HCT116 (cell line): ENCODE measurements around the gene FRMD3. TPM values are rescaled to one million over a fixed set of nuclear protein-coding genes. Genes with fewer than 3 reads are reported as not detected.

ENCODE experiments used
- ATAC-seq: fragments of 200-7000 bp; cut with Tn5 transposase; 2 replicates; pipeline ENCODE4 v1.9.1; 2020; ENCODE audit warnings: mild to moderate bottlenecking, moderate library complexity
- BruUV-seq: library from RNA; stranded (reverse); fragments of 400-500 nt; replicated peaks from 2 replicates; lab custom pipeline; 2021; lab: Mats Ljungman, UMichigan
- CTCF ChIA-PET: fragments of 300-600 bp; sonication (Branson Sonifier 250); formaldehyde crosslinking; loops from one replicate; lab custom pipeline; 2021; ENCODE audit warnings: antibody characterized with exemption; lab: Charles Lee
- POLR2A ChIA-PET: fragments of 300-600, 350-600 bp; sonication (Branson Sonifier 250); formaldehyde crosslinking; loops from one replicate; lab custom pipeline; 2021; ENCODE audit warnings: antibody characterized with exemption; lab: Charles Lee
- RAD21 ChIA-PET, 2 experiments: fragments of 300-600 bp; sonication (Branson Sonifier 250); formaldehyde crosslinking; loops; one replicate each; lab custom pipeline; 2023; ENCODE audit warnings: low total read pairs in 2 of 2; ENCODE audit not compliant: uncharacterized antibody in 2 of 2, unreplicated experiment in 2 of 2, low non-redundant PET in 1 of 2; lab: Charles Lee
- DNase-seq: peaks from one replicate; pipeline ENCODE4 v3.0.0-alpha.2; 2010; ENCODE audit warnings: low read depth, low spot score
- H2AFZ ChIP-seq: fragments of 200-600 bp; shearing (Covaris generic), sonication (generic); 2 replicates; pipeline ENCODE4 v1.6.1; 2017; ENCODE audit warnings: low read depth, mixed run types, mixed read lengths, antibody characterized with exemption, low read length; ENCODE audit not compliant: poor library complexity, severe bottlenecking
- H3K27ac ChIP-seq: 2 replicates; pipeline ENCODE4 v1.5.1; 2012; ENCODE audit warnings: low read depth, low read length
- H3K27me3 ChIP-seq: fragments of 200-600 bp; sonication (generic); 2 replicates; pipeline ENCODE4 v1.6.1; 2016; ENCODE audit warnings: mixed run types, low read length, mixed read lengths; ENCODE audit not compliant: insufficient read depth
- H3K36me3 ChIP-seq, 2 experiments: fragments of 200-500 bp in 1 of 2; fragments of 200-600 bp in 1 of 2; sonication (Bioruptor generic) in 1 of 2; sonication (generic) in 1 of 2; 2 replicates each; pipeline versions ENCODE4 v1.5.1 to v1.6.1; 2014 to 2016; ENCODE audit warnings: low read length in 2 of 2, inconsistent platforms in 1 of 2, mixed read lengths in 1 of 2, mixed run types in 1 of 2; ENCODE audit not compliant: insufficient read depth in 2 of 2, control insufficient read depth in 1 of 2
- H3K4me1 ChIP-seq, 2 experiments: fragments of 200-600 bp in 1 of 2; sonication (generic) in 1 of 2; 2 replicates each; pipeline versions ENCODE4 v1.5.1 to v1.6.1; 2012 to 2017; ENCODE audit warnings: low read length in 2 of 2, inconsistent platforms in 1 of 2, mild to moderate bottlenecking in 1 of 2, mixed read lengths in 1 of 2, mixed run types in 1 of 2, moderate library complexity in 1 of 2; ENCODE audit not compliant: insufficient read depth in 2 of 2, control insufficient read depth in 1 of 2
- H3K4me2 ChIP-seq: fragments of 200-600 bp; sonication (generic); 2 replicates; pipeline ENCODE4 v1.6.1; 2017; ENCODE audit warnings: mixed run types, low read length, mixed read lengths
- H3K4me3 ChIP-seq, 2 experiments: fragments of 200-600 bp in 1 of 2; sonication (generic) in 1 of 2; replicated peaks in 1 of 2; 2 replicates each; pipeline ENCODE4 v1.5.1; 2011 to 2016; ENCODE audit warnings: low read length in 2 of 2, control low read depth in 1 of 2, low read depth in 1 of 2, mild to moderate bottlenecking in 1 of 2, mixed read lengths in 1 of 2, mixed run types in 1 of 2
- H3K79me2 ChIP-seq: fragments of 200-600 bp; sonication (generic); 2 replicates; pipeline ENCODE4 v1.6.1; 2017; ENCODE audit warnings: mild to moderate bottlenecking, mixed run types, low read length, moderate library complexity, mixed read lengths; ENCODE audit not compliant: insufficient read depth
- H3K9ac ChIP-seq: fragments of 200-600 bp; sonication (generic); 2 replicates; pipeline ENCODE4 v1.6.1; 2016; ENCODE audit warnings: low read length, mixed read lengths
- H3K9me2 ChIP-seq: fragments of 200-600 bp; sonication (generic), shearing (Covaris generic); 2 replicates; pipeline ENCODE4 v1.6.1; 2017; ENCODE audit warnings: mixed run types, mild to moderate bottlenecking, moderate library complexity; ENCODE audit not compliant: insufficient read depth
- H3K9me3 ChIP-seq, 2 experiments: fragments of 200-500 bp in 1 of 2; fragments of 200-600 bp in 1 of 2; sonication (Bioruptor generic) in 1 of 2; sonication (generic) in 1 of 2; 2 replicates each; pipeline ENCODE4 v1.6.1; 2014 to 2017; ENCODE audit warnings: low read length in 2 of 2, mixed read lengths in 2 of 2, inconsistent platforms in 1 of 2, low read depth in 1 of 2, mild to moderate bottlenecking in 1 of 2, mixed run types in 1 of 2, moderate library complexity in 1 of 2; ENCODE audit not compliant: control insufficient read depth in 1 of 2, insufficient read depth in 1 of 2
- H4K20me1 ChIP-seq: fragments of 200-600 bp; sonication (generic), shearing (Covaris generic); 2 replicates; pipeline ENCODE4 v1.6.1; 2017; ENCODE audit warnings: mixed run types, mild to moderate bottlenecking, moderate library complexity; ENCODE audit not compliant: insufficient read depth
- ATF3 ChIP-seq: IDR thresholded peaks from 2 replicates; pipeline ENCODE4 v1.6.1; 2012
- CEBPB ChIP-seq: IDR thresholded peaks from 2 replicates; pipeline ENCODE4 v1.6.1; 2012; ENCODE audit warnings: low read depth
- EGR1 ChIP-seq: IDR thresholded peaks from 2 replicates; pipeline ENCODE4 v1.6.1; 2012; ENCODE audit warnings: low read depth
- EZH2 ChIP-seq: fragments of 200-600 bp; sonication (generic); IDR thresholded peaks from 2 replicates; pipeline ENCODE4 v1.6.1; 2017; ENCODE audit warnings: antibody characterized with exemption, mixed run types
- EZH2phosphoT487 ChIP-seq: fragments of 200-600 bp; IDR thresholded peaks from 2 replicates; pipeline ENCODE4 v1.6.1; 2018; ENCODE audit warnings: antibody characterized with exemption, borderline replicate concordance
- FOSL1 ChIP-seq: IDR thresholded peaks from 2 replicates; pipeline ENCODE4 v1.6.1; 2012; ENCODE audit warnings: low read depth
- JUND ChIP-seq: IDR thresholded peaks from 2 replicates; pipeline ENCODE4 v1.6.1; 2012
- MAX ChIP-seq: IDR thresholded peaks from 2 replicates; pipeline ENCODE4 v1.6.1; 2012
- POLR2A ChIP-seq: IDR thresholded peaks from 2 replicates; pipeline ENCODE4 v1.7.0; 2011; ENCODE audit warnings: borderline replicate concordance; ENCODE audit not compliant: insufficient read depth, insufficient read length; ENCODE audit errors: extremely low read depth
- REST ChIP-seq: IDR thresholded peaks from 2 replicates; pipeline ENCODE4 v1.6.1; 2012; ENCODE audit warnings: low read depth
- SIN3A ChIP-seq: IDR thresholded peaks from 2 replicates; pipeline ENCODE4 v1.6.1; 2012; ENCODE audit warnings: low read depth
- SP1 ChIP-seq: IDR thresholded peaks from 2 replicates; pipeline ENCODE4 v1.6.1; 2012; ENCODE audit warnings: low read depth
- SRF ChIP-seq: IDR thresholded peaks from 2 replicates; pipeline ENCODE4 v1.6.1; 2012; ENCODE audit warnings: low read depth
- TCF7L2 ChIP-seq: IDR thresholded peaks from 2 replicates; pipeline ENCODE4 v1.7.0; 2011; ENCODE audit warnings: borderline replicate concordance, inconsistent platforms; ENCODE audit not compliant: insufficient read depth, insufficient read length; ENCODE audit errors: extremely low read depth
- ZBTB33 ChIP-seq: IDR thresholded peaks from 2 replicates; pipeline ENCODE4 v1.6.1; 2011; ENCODE audit warnings: mild to moderate bottlenecking, low read length, moderate library complexity; ENCODE audit not compliant: insufficient replicate concordance; ENCODE audit errors: extremely low read depth
- ZFX ChIP-seq: fragments of 450-650 bp; IDR thresholded peaks from 2 replicates; pipeline ENCODE4 v1.6.1; 2017
- ZNF274 ChIP-seq: fragments of 200-500 bp; sonication (Bioruptor generic); IDR thresholded peaks from 2 replicates; pipeline ENCODE4 v1.6.1; 2014; ENCODE audit warnings: mild to moderate bottlenecking, low read depth, low read length, inconsistent platforms
- intact Hi-C: fragments of 100-400 bp; cut with micrococcal nuclease; formaldehyde crosslinking; loops from 2 replicates; pipeline ENCODE4 v1.10.0; 2022
- total RNA-seq: library from RNA; stranded (reverse); gene quantifications from one replicate; pipeline ENCODE4 v1.2.1, GENCODE V29; 2021; ENCODE audit not compliant: unreplicated experiment

FRMD3 gene
- total RNA-seq, 1 experiment from 2014 or later = 0.89 TPM

- Histone ChIP-seq H3K4me1 (peaks cover 0 to under 1% of the 10 kb centered on the region in 2 experiments; a peak in 1 of 4 replicates), H3K27me3 (no peaks in the 10 kb centered on the region; the same call in 1 of the 2 replicates), H2AFZ (no peak overlapping the region), H3K9ac (no peak overlapping the region), H3K9me3 (no peaks in the 10 kb centered on the region), H3K4me3 (no peak overlapping the region), H4K20me1 (no peaks in the 10 kb centered on the region), H3K79me2 (no peaks in the 10 kb centered on the region), H3K9me2 (no peaks in the 10 kb centered on the region), H3K27ac (no peak overlapping the region), H3K36me3 (no peaks in the 10 kb centered on the region), H3K4me2 (no peak overlapping the region)
- intact Hi-C loops = no loop called here
- DNase-seq (no peak), ATAC-seq (no peak)
- POLR2A ChIA-PET = no interaction called here
- CTCF ChIA-PET = no interaction called here
- TF ChIP-seq MAX (no peak), EZH2phosphoT487 (no peak), ZNF274 (no peak), POLR2A (no peak), EZH2 (no peak), JUND (no peak), SIN3A (no peak), EGR1 (no peak), CEBPB (no peak), ZBTB33 (no peak), SRF (no peak), ATF3 (no peak), SP1 (no peak), FOSL1 (no peak), REST (no peak), TCF7L2 (no peak), ZFX (no peak)
- no TSS peak for BruUV-seq
- RAD21 ChIA-PET = no interaction called here
Measured at GRCh38 chr9:83466877-83467276, 71.3 kb downstream of the FRMD3 start.
